Endothelial cell of umbilical vein (primary cell): ENCODE measurements around the gene KTN1.

ENCODE experiments used
- CTCF ChIP-seq, 2 donors: IDR thresholded peaks; 1 replicate in 1 of 2; 2 replicates in 1 of 2; pipeline ENCODE4 v1.5.1; 2011; ENCODE audit warnings: low read length in 2 of 2, mild to moderate bottlenecking in 2 of 2, moderate library complexity in 2 of 2, control low read depth in 1 of 2, inconsistent platforms in 1 of 2, low read depth in 1 of 2; ENCODE audit not compliant: insufficient read depth in 1 of 2; ENCODE audit errors: extremely low read depth in 1 of 2
- EZH2 ChIP-seq: IDR thresholded peaks from 2 replicates; pipeline ENCODE4 v1.6.1; 2012; ENCODE audit warnings: borderline replicate concordance, low read depth, mild to moderate bottlenecking, moderate library complexity, low read length, inconsistent platforms; ENCODE audit not compliant: severe bottlenecking
- POLR2A ChIP-seq: IDR thresholded peaks from 2 replicates; pipeline ENCODE4 v1.6.1; 2012; ENCODE audit warnings: low read depth, mild to moderate bottlenecking, control low read depth, low read length
- TF ChIP-seq, protein P1 (sequence below): IDR thresholded peaks from 2 replicates; pipeline ENCODE4 v1.6.1; 2011; ENCODE audit not compliant: insufficient read depth, insufficient read length

- TF ChIP-seq CTCF (IDR thresholded peaks at IDR 0.05; ENCODE audit: extremely low read depth in 1 of 2, insufficient read depth in 1 of 2, low read depth in 1 of 2, low read length in 2 of 2) (no peak), POLR2A (no peak), EZH2 (no peak)
- TF ChIP-seq, protein P1, sequence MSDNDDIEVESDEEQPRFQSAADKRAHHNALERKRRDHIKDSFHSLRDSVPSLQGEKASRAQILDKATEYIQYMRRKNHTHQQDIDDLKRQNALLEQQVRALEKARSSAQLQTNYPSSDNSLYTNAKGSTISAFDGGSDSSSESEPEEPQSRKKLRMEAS = no peak
Measured at GRCh38 chr14:55600784-55601561, 21.0 kb downstream of the KTN1 start.
